ENCODE data around the gene BANP. TPM values are rescaled to one million over a fixed set of nuclear protein-coding genes. Genes with fewer than 3 reads are reported as not detected.

The BANP gene
- total RNA-seq, 1 experiment from 2014 or later = 49.6 TPM

- Mint-ChIP-seq H3K4me1 (ENCODE audit: low read depth, unreplicated experiment) (peaks cover 35% of the 10 kb centered on the region), H3K27ac (ENCODE audit: unreplicated experiment) (no peak overlapping the region), H3K36me3 (ENCODE audit: insufficient read depth, unreplicated experiment) (peaks cover 41% of the 10 kb centered on the region), H3K4me3 (ENCODE audit: low read depth, unreplicated experiment) (peak overlapping the region; percentile 97), H3K9me3 (ENCODE audit: low read depth, unreplicated experiment) (no peaks in the 10 kb centered on the region), H3K27me3 (ENCODE audit: unreplicated experiment) (no peaks in the 10 kb centered on the region)
- CTCF ChIA-PET = no interaction called here
- intact Hi-C loops (cut with micrococcal nuclease; ENCODE audit: unreplicated experiment) = no loop called here
- no TSS peak for BruUV-seq (replicated peaks)
- no peak for TF ChIP-seq CTCF (IDR thresholded peaks at IDR 0.05; ENCODE audit: unreplicated experiment)
- DNase-seq = no peak
Measured at GRCh38 chr16:87952751-87953150, 1.5 kb downstream of the BANP start.

- CTCF ChIA-PET = no interaction called here
- Mint-ChIP-seq H3K4me1 (ENCODE audit: low read depth, unreplicated experiment) (peaks cover 31% of the 10 kb centered on the region), H3K27ac (ENCODE audit: unreplicated experiment) (peak overlapping the region; percentile 4), H3K4me3 (ENCODE audit: low read depth, unreplicated experiment) (peak overlapping the region; percentile 1), H3K36me3 (ENCODE audit: insufficient read depth, unreplicated experiment) (peaks cover 39% of the 10 kb centered on the region), H3K27me3 (ENCODE audit: unreplicated experiment) (no peaks in the 10 kb centered on the region), H3K9me3 (ENCODE audit: low read depth, unreplicated experiment) (no peaks in the 10 kb centered on the region)
- no TSS peak for BruUV-seq (replicated peaks)
- DNase-seq = no peak
- intact Hi-C loops (cut with micrococcal nuclease; ENCODE audit: unreplicated experiment) = no loop called here
- no peak for TF ChIP-seq CTCF (IDR thresholded peaks at IDR 0.05; ENCODE audit: unreplicated experiment)
Measured at GRCh38 chr16:87953308-87954215, 2.3 kb downstream of the BANP start.

GRCh38 chr16:87954361-87954760 lies 3.1 kb downstream of the BANP start:
- peaks cover 39% of the 10 kb centered on the region for H3K36me3 Mint-ChIP-seq (ENCODE audit: insufficient read depth, unreplicated experiment)
- H3K27ac Mint-ChIP-seq (ENCODE audit: unreplicated experiment) = no peak overlapping the region
- BruUV-seq (replicated peaks) = no TSS peak
- CTCF ChIA-PET = no interaction called here
- no peaks in the 10 kb centered on the region for H3K27me3 Mint-ChIP-seq (ENCODE audit: unreplicated experiment)
- no peak for TF ChIP-seq CTCF (IDR thresholded peaks at IDR 0.05; ENCODE audit: unreplicated experiment)
- intact Hi-C loops (cut with micrococcal nuclease; ENCODE audit: unreplicated experiment) = no loop called here
- peaks cover 24% of the 10 kb centered on the region for H3K4me1 Mint-ChIP-seq (ENCODE audit: low read depth, unreplicated experiment)
- H3K9me3 Mint-ChIP-seq (ENCODE audit: low read depth, unreplicated experiment) = no peaks in the 10 kb centered on the region
- DNase-seq = no peak
- no peak overlapping the region for H3K4me3 Mint-ChIP-seq (ENCODE audit: low read depth, unreplicated experiment)

GRCh38 chr16:87954826-87955225 lies 3.6 kb downstream of the BANP start:
- no peak overlapping the region for H3K27ac Mint-ChIP-seq (ENCODE audit: unreplicated experiment)

More at GRCh38 chr16:87954826-87955225, 3.6 kb downstream of the BANP start:
- no peak for DNase-seq
- Mint-ChIP-seq H3K27me3 (ENCODE audit: unreplicated experiment) (no peaks in the 10 kb centered on the region), H3K36me3 (ENCODE audit: insufficient read depth, unreplicated experiment) (peaks cover 39% of the 10 kb centered on the region), H3K4me1 (ENCODE audit: low read depth, unreplicated experiment) (peaks cover 23% of the 10 kb centered on the region), H3K9me3 (ENCODE audit: low read depth, unreplicated experiment) (no peaks in the 10 kb centered on the region), H3K4me3 (ENCODE audit: low read depth, unreplicated experiment) (no peak overlapping the region)
- CTCF ChIA-PET = no interaction called here
- no peak for TF ChIP-seq CTCF (IDR thresholded peaks at IDR 0.05; ENCODE audit: unreplicated experiment)
- intact Hi-C loops (cut with micrococcal nuclease; ENCODE audit: unreplicated experiment) = no loop called here
- BruUV-seq (replicated peaks) = no TSS peak

Data from Calu3 (cell line).